VCaP (cell line): ENCODE data around the gene KDM6A.
A peak's percentile ranks its signal among the peaks of the same experiment; 100 is the strongest.
"Not testable (repeated sequence)": the region's sequence is repeated elsewhere in the genome, so short reads cannot be mapped to it uniquely, and the experiment has no call there.

Experiments
- H3K27ac ChIP-seq: fragments of 450-650 bp; 2 replicates; pipeline ENCODE4 v1.5.1; 2017
- CTCF ChIP-seq: fragments of 450-650 bp; conservative IDR thresholded peaks from 2 replicates; pipeline ENCODE4 v1.5.1; 2017; ENCODE audit warnings: mild to moderate bottlenecking, moderate library complexity

KDM6A gene

GRCh38 chrX:45017946-45018345 lies 145.0 kb downstream of the KDM6A start:
- no peak for TF ChIP-seq CTCF
- H3K27ac ChIP-seq = no peak overlapping the region

GRCh38 chrX:45022150-45022549 lies 149.2 kb downstream of the KDM6A start:
- no peak for TF ChIP-seq CTCF
- no peak overlapping the region for H3K27ac ChIP-seq

GRCh38 chrX:45024501-45024900 lies 151.5 kb downstream of the KDM6A start:
- H3K27ac ChIP-seq = no peak overlapping the region
- TF ChIP-seq CTCF = no peak

- TF ChIP-seq CTCF = no peak
- no peak overlapping the region for H3K27ac ChIP-seq
These were observed 153.0 kb downstream of the KDM6A start for GRCh38 chrX:45026036-45026435.

GRCh38 chrX:45031830-45032378 lies 158.9 kb downstream of the KDM6A start:
- no peak for TF ChIP-seq CTCF
- H3K27ac ChIP-seq = no peak overlapping the region

- peak overlapping the region; percentile 76 for H3K27ac ChIP-seq
- no peak for TF ChIP-seq CTCF
These were observed 162.1 kb downstream of the KDM6A start for GRCh38 chrX:45035071-45035470.

- H3K27ac ChIP-seq = peak overlapping the region; percentile 76
- TF ChIP-seq CTCF = no peak
These were observed 163.2 kb downstream of the KDM6A start for GRCh38 chrX:45036161-45036560.

- H3K27ac ChIP-seq = not testable (repeated sequence)
These were observed 167.1 kb downstream of the KDM6A start for GRCh38 chrX:45040137-45040536.
